PC-9 (cell line): Measurements from ENCODE around the gene LCN6. TPM values are rescaled to one million over a fixed set of nuclear protein-coding genes. Genes with fewer than 3 reads are reported as not detected.

ENCODE experiments used
- BruUV-seq: library from RNA; stranded (reverse); fragments of 400-500 nt; replicated peaks from 2 replicates; lab custom pipeline; 2021; lab: Mats Ljungman, UMichigan
- CTCF ChIA-PET: fragments of 300-600 bp; sonication (Branson Sonifier 250); formaldehyde crosslinking; loops from one replicate; lab custom pipeline; 2022; ENCODE audit warnings: antibody characterized with exemption; lab: Charles Lee
- POLR2A ChIA-PET: fragments of 300-600 bp; sonication (Branson Sonifier 250); formaldehyde crosslinking; loops from one replicate; lab custom pipeline; 2022; ENCODE audit warnings: antibody characterized with exemption; ENCODE audit not compliant: unreplicated experiment; lab: Charles Lee
- DNase-seq, 2 experiments: peaks; one replicate each; pipeline versions ENCODE4 v3.0.0 to v3.0.0-alpha.2; 2015 to 2022; ENCODE audit warnings: mixed read lengths in 1 of 2
- H2AFZ ChIP-seq: fragments of 200-600 bp; sonication (generic); 2 replicates; pipeline ENCODE4 v1.8.1; 2017; ENCODE audit warnings: antibody characterized with exemption
- H3F3A ChIP-seq: fragments of 200-600 bp; sonication (generic); 2 replicates; pipeline ENCODE4 v1.8.1; 2017; ENCODE audit warnings: antibody characterized with exemption, mild to moderate bottlenecking, low read depth; ENCODE audit not compliant: insufficient read depth
- H3K27ac ChIP-seq: fragments of 200-600 bp; sonication (generic); 2 replicates; pipeline ENCODE4 v1.6.1; 2016; ENCODE audit warnings: mixed run types
- H3K27me3 ChIP-seq: fragments of 200-600 bp; sonication (generic); 2 replicates; pipeline ENCODE4 v1.6.1; 2016; ENCODE audit warnings: low read depth, mixed run types; ENCODE audit not compliant: insufficient read depth
- H3K36me3 ChIP-seq: fragments of 200-600 bp; sonication (generic); 2 replicates; pipeline ENCODE4 v1.6.1; 2016; ENCODE audit warnings: low read depth, mixed run types
- H3K4me1 ChIP-seq: fragments of 200-600 bp; sonication (generic); replicated peaks from 2 replicates; pipeline ENCODE4 v1.6.1; 2016; ENCODE audit warnings: mixed run types; ENCODE audit not compliant: insufficient read depth
- H3K4me2 ChIP-seq: fragments of 200-600 bp; sonication (generic); 2 replicates; pipeline ENCODE4 v1.6.1; 2017; ENCODE audit warnings: mixed run types
- H3K4me3 ChIP-seq: fragments of 200-600 bp; sonication (generic); 2 replicates; pipeline ENCODE4 v1.6.1; 2016; ENCODE audit warnings: mixed run types
- H3K79me2 ChIP-seq: fragments of 200-600 bp; sonication (generic); 2 replicates; pipeline ENCODE4 v1.6.1; 2017; ENCODE audit warnings: low read depth, mixed run types
- H3K9me2 ChIP-seq: fragments of 200-600 bp; sonication (generic); 2 replicates; pipeline ENCODE4 v1.8.1; 2017; ENCODE audit warnings: mild to moderate bottlenecking; ENCODE audit not compliant: insufficient read depth
- H3K9me3 ChIP-seq: fragments of 200-600 bp; sonication (generic); 2 replicates; pipeline ENCODE4 v1.8.1; 2016; ENCODE audit warnings: low read depth; ENCODE audit not compliant: insufficient read depth
- H4K20me1 ChIP-seq: fragments of 200-600 bp; sonication (generic); 2 replicates; pipeline ENCODE4 v1.8.1; 2017; ENCODE audit not compliant: insufficient read depth
- EZH2 ChIP-seq: fragments of 200-600 bp; sonication (generic); IDR thresholded peaks from 2 replicates; pipeline ENCODE4 v1.8.0; 2017; ENCODE audit warnings: antibody characterized with exemption, low read depth
- intact Hi-C: fragments of 100-400 bp; cut with micrococcal nuclease; formaldehyde crosslinking; loops from one replicate; pipeline ENCODE4 v1.10.0; 2022; ENCODE audit not compliant: unreplicated experiment
- total RNA-seq: library from RNA; stranded (reverse); gene quantifications from 2 replicates; pipeline ENCODE4 v1.2.3, GENCODE V29; 2021
- TF ChIP-seq, protein P1 (sequence below): fragments of 200-600 bp; sonication (generic); conservative IDR thresholded peaks from 2 replicates; pipeline ENCODE4 v1.6.1; 2017; ENCODE audit warnings: mixed run types, antibody characterized with exemption, mild to moderate bottlenecking, moderate library complexity

Gene LCN6
- total RNA-seq, 1 experiment from 2014 or later: not detected

DNA sequence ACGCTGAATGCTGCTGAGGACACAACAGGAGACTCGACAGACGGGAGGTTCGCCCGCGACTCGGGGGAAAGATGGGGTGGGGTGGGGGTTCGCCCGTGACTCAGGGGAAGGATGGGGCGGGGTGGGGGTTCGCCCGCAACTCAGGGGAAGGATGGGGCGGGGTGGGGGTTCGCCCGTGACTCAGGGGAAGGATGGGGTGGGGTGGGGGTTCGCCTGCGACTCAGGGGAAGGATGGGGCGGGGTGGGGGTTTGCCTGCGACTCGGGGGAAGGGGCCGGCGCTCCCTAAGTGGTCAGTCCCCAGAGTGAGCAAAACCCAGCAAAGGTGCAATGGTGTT is 2.2 kb downstream of the LCN6 start:
- Histone ChIP-seq H3K9me2 (no peaks in the 10 kb centered on the region), H3F3A (no peaks in the 10 kb centered on the region), H3K4me2 (no peak overlapping the region), H3K79me2 (no peaks in the 10 kb centered on the region), H3K27me3 (peaks cover 75% of the 10 kb centered on the region), H2AFZ (no peak overlapping the region), H4K20me1 (no peaks in the 10 kb centered on the region), H3K9me3 (no peaks in the 10 kb centered on the region), H3K27ac (no peak overlapping the region), H3K4me1 (no peaks in the 10 kb centered on the region), H3K36me3 (no peaks in the 10 kb centered on the region), H3K4me3 (no peak overlapping the region)
- intact Hi-C loops: no loop called here
- no peak for DNase-seq
- POLR2A ChIA-PET: no interaction called here
- no TSS peak for BruUV-seq
- CTCF ChIA-PET: interaction anchor here (0.6 kb wide), 1 partner anchor 255 kb away, joined by 9 read pairs; no protein-coding TSS in a partner anchor
- TF ChIP-seq, protein P1, sequence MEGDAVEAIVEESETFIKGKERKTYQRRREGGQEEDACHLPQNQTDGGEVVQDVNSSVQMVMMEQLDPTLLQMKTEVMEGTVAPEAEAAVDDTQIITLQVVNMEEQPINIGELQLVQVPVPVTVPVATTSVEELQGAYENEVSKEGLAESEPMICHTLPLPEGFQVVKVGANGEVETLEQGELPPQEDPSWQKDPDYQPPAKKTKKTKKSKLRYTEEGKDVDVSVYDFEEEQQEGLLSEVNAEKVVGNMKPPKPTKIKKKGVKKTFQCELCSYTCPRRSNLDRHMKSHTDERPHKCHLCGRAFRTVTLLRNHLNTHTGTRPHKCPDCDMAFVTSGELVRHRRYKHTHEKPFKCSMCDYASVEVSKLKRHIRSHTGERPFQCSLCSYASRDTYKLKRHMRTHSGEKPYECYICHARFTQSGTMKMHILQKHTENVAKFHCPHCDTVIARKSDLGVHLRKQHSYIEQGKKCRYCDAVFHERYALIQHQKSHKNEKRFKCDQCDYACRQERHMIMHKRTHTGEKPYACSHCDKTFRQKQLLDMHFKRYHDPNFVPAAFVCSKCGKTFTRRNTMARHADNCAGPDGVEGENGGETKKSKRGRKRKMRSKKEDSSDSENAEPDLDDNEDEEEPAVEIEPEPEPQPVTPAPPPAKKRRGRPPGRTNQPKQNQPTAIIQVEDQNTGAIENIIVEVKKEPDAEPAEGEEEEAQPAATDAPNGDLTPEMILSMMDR: no peak
- TF ChIP-seq EZH2: no peak

DNA sequence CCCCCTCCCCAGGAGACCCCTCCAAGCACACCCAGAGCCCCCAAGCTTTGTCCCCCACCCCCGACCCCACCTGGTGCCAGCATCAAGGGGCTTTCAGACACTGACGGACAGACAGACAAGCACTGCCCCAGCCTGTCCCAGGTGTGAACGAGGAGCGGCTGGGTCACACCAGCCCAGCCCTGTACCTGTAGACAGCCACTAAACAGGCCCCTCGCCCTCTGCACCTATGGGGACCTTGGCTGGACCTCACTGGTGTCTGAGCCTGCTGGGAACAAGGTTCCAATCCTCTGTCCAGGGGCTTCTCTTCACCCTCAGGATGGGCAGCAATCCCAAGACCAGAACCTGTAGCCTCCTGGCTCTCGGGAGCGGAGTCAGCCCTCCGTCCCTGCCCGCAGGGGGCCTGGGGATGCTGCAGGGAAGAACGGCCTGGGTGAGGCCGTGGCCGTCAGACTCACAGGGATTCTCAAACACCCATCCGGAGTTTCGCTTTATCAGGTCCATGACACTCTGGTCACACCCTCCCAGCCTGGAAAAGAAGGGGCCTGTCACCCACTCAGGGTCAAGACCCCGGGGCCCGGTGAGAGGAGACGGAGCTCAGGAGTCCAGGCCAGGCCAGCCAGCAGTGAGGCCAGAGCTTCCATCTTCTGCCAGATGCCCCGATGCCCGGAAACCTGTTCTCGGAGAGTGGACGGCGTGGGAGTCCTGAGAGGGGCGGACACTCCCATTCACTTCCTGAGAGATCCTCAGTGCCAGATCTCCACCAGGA is 2.8 kb downstream of the LCN6 start:
- Histone ChIP-seq H3F3A (no peaks in the 10 kb centered on the region), H2AFZ (no peak overlapping the region), H3K27me3 (peaks cover 79% of the 10 kb centered on the region), H3K9me2 (no peaks in the 10 kb centered on the region), H3K9me3 (no peaks in the 10 kb centered on the region), H3K27ac (no peak overlapping the region), H3K36me3 (no peaks in the 10 kb centered on the region), H4K20me1 (no peaks in the 10 kb centered on the region), H3K4me2 (no peak overlapping the region), H3K4me1 (no peaks in the 10 kb centered on the region), H3K79me2 (no peaks in the 10 kb centered on the region), H3K4me3 (no peak overlapping the region)
- no TSS peak for BruUV-seq
- ChIA-PET POLR2A (interaction anchor here (0.6 kb wide), 1 partner anchor 73 kb away, joined by 14 read pairs; no protein-coding TSS in a partner anchor), CTCF (interaction anchor here (0.6 kb wide), 1 partner anchor 256 kb away, joined by 9 read pairs; no protein-coding TSS in a partner anchor)
- intact Hi-C loops: no loop called here
- no peak for TF ChIP-seq EZH2
- TF ChIP-seq, protein P1: no peak
- DNase-seq: no peak

DNA sequence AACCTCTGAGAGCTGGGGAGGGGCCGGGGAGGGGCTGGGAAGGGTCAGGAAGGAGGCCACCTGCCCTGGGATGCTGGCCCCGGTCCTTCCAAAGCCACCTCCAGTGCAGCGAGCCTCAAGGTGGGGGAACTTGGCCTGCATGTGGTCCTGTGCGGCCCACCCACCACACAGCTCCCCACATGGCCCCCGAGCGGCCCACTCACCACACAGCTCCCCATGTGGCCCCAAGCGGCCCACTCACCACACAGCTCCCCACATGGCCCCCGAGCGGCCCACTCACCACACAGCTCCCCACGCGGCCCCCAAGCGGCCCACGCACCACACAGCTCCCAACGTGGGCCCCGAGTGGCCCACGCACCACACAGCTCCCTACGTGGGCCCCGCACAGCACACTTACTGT is 3.6 kb downstream of the LCN6 start:
- Histone ChIP-seq H2AFZ (no peak overlapping the region), H3K4me1 (no peaks in the 10 kb centered on the region), H4K20me1 (no peaks in the 10 kb centered on the region), H3K79me2 (no peaks in the 10 kb centered on the region), H3K4me3 (no peak overlapping the region), H3K36me3 (no peaks in the 10 kb centered on the region), H3K27me3 (peaks cover 87% of the 10 kb centered on the region), H3F3A (no peaks in the 10 kb centered on the region), H3K9me2 (no peaks in the 10 kb centered on the region), H3K27ac (no peak overlapping the region), H3K4me2 (no peak overlapping the region), H3K9me3 (no peaks in the 10 kb centered on the region)
- DNase-seq: no peak
- BruUV-seq: no TSS peak
- TF ChIP-seq EZH2: no peak
- TF ChIP-seq, protein P1: no peak
- intact Hi-C loops: no loop called here
- POLR2A ChIA-PET: interaction anchor here (0.6 kb wide), 1 partner anchor 72 kb away, joined by 14 read pairs; no protein-coding TSS in a partner anchor
- CTCF ChIA-PET: no interaction called here
